AG04449 (cell line): Measurements from ENCODE around the gene ATG7.
A peak's percentile ranks its signal among the peaks of the same experiment; 100 is the strongest.

Experiments used
- CTCF ChIA-PET: fragments of 350-600 bp; formaldehyde crosslinking; extraction: SDS; loops from one replicate; lab custom pipeline; 2021; ENCODE audit warnings: antibody characterized with exemption; lab: Yijun Ruan, JAX
- POLR2A ChIA-PET: fragments of 400-600, 350-600 bp; formaldehyde crosslinking; extraction: SDS; loops from one replicate; lab custom pipeline; 2020; ENCODE audit warnings: antibody characterized with exemption, inconsistent platforms; lab: Yijun Ruan, JAX
- DNase-seq: peaks from one replicate; pipeline ENCODE4 v3.0.0-alpha.2; 2010; ENCODE audit warnings: low read depth, low spot score
- H3K4me3 ChIP-seq: 2 replicates; pipeline ENCODE4 v1.5.1; 2011; ENCODE audit warnings: low read depth, mild to moderate bottlenecking, control low read depth, low read length
- TF ChIP-seq, protein P1 (sequence below): IDR thresholded peaks from one replicate; pipeline ENCODE4 v1.5.1; 2011; ENCODE audit warnings: mild to moderate bottlenecking, moderate library complexity, low read length, control low read depth, inconsistent platforms; ENCODE audit not compliant: insufficient read depth; ENCODE audit errors: missing control alignments

Gene ATG7

DNA sequence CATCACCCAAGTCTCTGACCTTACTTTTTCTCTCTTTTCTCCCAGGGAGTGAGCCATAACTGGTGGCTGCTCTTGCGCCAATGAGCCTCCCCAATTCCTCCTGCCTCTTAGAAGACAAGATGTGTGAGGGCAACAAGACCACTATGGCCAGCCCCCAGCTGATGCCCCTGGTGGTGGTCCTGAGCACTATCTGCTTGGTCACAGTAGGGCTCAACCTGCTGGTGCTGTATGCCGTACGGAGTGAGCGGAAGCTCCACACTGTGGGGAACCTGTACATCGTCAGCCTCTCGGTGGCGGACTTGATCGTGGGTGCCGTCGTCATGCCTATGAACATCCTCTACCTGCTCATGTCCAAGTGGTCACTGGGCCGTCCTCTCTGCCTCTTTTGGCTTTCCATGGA, 13.2 kb upstream of the ATG7 start:
- ChIA-PET CTCF (no interaction called here), POLR2A (no interaction called here)
- TF ChIP-seq, protein P1, sequence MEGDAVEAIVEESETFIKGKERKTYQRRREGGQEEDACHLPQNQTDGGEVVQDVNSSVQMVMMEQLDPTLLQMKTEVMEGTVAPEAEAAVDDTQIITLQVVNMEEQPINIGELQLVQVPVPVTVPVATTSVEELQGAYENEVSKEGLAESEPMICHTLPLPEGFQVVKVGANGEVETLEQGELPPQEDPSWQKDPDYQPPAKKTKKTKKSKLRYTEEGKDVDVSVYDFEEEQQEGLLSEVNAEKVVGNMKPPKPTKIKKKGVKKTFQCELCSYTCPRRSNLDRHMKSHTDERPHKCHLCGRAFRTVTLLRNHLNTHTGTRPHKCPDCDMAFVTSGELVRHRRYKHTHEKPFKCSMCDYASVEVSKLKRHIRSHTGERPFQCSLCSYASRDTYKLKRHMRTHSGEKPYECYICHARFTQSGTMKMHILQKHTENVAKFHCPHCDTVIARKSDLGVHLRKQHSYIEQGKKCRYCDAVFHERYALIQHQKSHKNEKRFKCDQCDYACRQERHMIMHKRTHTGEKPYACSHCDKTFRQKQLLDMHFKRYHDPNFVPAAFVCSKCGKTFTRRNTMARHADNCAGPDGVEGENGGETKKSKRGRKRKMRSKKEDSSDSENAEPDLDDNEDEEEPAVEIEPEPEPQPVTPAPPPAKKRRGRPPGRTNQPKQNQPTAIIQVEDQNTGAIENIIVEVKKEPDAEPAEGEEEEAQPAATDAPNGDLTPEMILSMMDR: no peak
- no peak overlapping the region for H3K4me3 ChIP-seq
- no peak for DNase-seq

DNA sequence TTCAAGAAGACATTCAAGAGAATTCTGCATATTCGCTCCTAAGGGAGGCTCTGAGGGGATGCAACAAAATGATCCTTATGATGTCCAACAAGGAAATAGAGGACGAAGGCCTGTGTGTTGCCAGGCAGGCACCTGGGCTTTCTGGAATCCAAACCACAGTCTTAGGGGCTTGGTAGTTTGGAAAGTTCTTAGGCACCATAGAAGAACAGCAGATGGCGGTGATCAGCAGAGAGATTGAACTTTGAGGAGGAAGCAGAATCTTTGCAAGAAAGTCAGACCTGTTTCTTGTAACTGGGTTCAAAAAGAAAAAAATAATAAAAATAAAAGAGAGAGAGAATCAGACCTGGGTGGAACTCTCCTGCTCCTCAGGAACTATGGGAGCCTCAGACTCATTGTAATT, 11.7 kb upstream of the ATG7 start:
- POLR2A ChIA-PET: no interaction called here
- TF ChIP-seq, protein P1: no peak
- DNase-seq: no peak
- CTCF ChIA-PET: interaction anchor here (1.0 kb wide), 1 partner anchor 75 kb away, joined by 3 read pairs; no protein-coding TSS in a partner anchor
- no peak overlapping the region for H3K4me3 ChIP-seq

DNA sequence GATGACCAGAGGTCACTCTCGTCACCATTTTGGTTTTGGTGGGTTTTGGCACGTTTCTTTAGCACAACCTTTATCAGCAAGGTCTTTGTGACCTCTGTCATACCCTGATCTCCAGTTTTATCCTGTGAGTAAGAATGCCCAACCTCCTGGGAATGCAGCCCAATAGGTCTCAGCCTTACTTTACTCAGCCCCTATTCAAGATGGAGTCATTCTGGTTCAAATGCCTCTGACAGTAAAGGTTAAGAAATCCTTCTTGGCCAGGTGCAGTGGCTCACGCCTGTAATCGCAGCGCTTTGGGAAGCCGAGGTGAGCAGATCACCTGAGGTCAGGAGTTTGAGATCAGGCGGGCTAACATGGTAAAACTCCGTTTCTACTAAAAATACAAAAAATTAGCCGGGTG, 3.2 kb upstream of the ATG7 start:
- CTCF ChIA-PET: no interaction called here
- POLR2A ChIA-PET: no interaction called here
- no peak overlapping the region for H3K4me3 ChIP-seq
- no peak for DNase-seq
- TF ChIP-seq, protein P1: no peak

DNA sequence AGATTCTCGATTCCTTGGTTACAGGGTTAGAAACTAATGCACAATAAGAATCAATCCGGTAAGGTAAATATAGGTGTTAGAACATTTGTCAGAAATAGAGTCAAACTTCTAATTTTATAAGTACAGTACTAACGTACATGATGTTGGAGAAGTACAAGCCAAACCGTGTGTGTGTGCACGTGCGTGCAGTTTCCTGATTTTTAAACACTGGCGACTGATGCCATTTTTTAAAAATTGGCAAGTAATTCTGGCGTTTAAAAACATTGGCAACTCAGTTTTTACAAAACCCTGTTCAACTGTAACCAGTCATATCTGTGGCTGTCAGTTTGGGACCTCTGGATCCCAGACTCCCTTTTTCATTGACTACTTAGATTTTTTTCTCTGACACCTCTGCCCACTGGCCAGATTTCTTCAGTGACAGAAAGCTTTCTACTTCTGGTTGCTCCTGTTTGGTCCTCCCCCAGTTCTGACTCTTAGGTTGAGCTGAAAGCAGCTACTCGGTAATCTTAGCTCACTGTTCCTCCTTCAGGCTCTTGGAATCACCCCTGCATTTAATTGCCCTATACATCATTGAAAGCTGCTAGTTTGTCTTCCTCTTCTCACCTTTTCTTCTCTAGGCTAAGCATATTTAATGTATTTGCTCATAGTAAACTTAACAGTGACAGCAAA, 843 bp downstream of the ATG7 start:
- H3K4me3 ChIP-seq: peak overlapping the region; percentile 98
- no peak for DNase-seq
- TF ChIP-seq, protein P1: no peak
- POLR2A ChIA-PET: interaction anchor here (0.7 to 1.5 kb wide), 4 partner anchors 10 to 62 kb away, joined by 3 to 13 read pairs (median 3); no protein-coding TSS in a partner anchor
- CTCF ChIA-PET: interaction anchor here (1.2 to 2.1 kb wide), 8 partner anchors 9 to 213 kb away, joined by 3 to 14 read pairs (median 6); no protein-coding TSS in a partner anchor

DNA sequence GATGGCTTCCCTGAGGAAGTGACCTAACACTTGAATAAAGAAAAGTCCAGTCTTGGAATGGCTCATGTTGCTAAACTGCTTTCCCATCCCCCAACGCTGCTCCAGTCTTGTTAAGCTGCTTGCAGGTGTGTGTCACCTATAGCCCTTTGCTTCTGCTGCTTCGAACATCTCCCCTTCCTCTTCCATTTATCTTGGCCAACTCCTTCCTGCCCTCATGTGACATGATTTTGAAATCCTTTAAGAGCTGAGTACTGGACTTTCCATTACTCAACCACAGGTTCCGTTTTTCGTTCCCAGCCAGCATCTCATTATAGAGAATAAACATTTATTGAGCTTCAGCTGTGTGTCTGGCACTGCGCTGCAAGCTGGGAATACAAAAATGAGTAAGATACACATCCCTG, 1.7 kb downstream of the ATG7 start:
- H3K4me3 ChIP-seq: no peak overlapping the region
- TF ChIP-seq, protein P1: no peak
- DNase-seq: no peak
- ChIA-PET CTCF (interaction anchor here (1.2 to 1.3 kb wide), 2 partner anchors 119 to 214 kb away, joined by 3 read pairs; no protein-coding TSS in a partner anchor), POLR2A (no interaction called here)

DNA sequence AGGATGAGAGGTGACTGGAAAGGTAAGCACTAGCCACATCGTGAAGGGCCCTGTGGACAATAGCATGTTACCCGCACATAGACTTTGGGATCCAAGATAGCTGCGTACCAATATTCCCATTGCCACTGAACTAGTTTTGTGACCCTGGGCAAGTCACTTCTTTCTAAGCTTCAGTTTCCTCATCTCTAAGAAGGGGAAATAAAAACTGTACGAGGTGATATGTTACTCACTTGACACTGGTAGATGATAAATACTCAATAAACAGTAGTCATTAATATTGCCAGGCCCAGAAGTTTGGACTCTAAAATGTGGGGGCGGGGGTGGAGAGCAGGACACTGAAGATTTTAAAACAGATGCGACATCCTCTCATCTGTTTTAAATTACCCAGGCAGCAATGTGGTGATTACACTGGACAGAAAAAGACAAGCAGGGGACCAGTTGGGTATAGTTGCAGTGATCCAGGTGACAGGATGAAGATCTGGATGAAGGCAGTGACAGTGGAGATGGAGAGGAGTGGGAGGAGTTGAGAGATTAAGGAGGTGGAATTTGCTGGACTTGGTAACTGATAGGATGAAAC, 2.5 kb downstream of the ATG7 start:
- TF ChIP-seq, protein P1: no peak
- ChIA-PET CTCF (interaction anchor here (1.3 kb wide), 1 partner anchor 120 kb away, joined by 3 read pairs; no protein-coding TSS in a partner anchor), POLR2A (no interaction called here)
- no peak for DNase-seq
- no peak overlapping the region for H3K4me3 ChIP-seq
